ENCODE results near the gene GSC2. TPM values are rescaled to one million over a fixed set of nuclear protein-coding genes. Genes with fewer than 3 reads are reported as not detected.

The GSC2 gene
- total and polyA plus RNA-seq, 2 of the 8 experiments (the other 6 are each of a cell fraction or from before 2014, with no cell fraction given): 0.17 to 0.48 TPM

DNA sequence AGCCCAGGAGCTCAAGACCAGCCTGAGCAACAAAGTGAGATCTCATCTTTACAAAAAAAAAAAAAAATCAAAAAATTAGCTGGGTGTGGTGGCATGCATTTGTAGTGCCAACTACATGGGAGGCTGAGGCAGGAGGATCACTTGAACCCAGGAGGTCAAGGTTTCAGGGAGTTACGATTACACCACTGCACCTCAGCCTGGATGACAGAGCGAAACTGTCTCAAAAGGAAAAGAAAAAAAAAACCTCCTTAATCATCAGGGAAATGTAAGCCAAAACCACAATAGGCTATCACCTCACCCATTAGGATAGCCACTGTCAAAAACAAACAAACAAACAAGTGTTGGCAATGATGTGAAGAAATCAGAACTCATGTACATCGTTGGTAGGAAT is 41.3 kb downstream of the GSC2 start:
- H2BK5ac ChIP-seq (ENCODE audit: low read depth, low read length): no peak overlapping the region
- no peak overlapping the region for H3K4me3 ChIP-seq (ENCODE audit: extremely low read depth in 1 of 4, insufficient read depth in 2 of 4, low read depth in 3 of 4, low read length in 4 of 4)
- H3K36me3 ChIP-seq (ENCODE audit: control insufficient read depth in 2 of 4, insufficient read depth in 4 of 4, low read length in 3 of 4): no peaks in the 10 kb centered on the region
- no peak overlapping the region for H2BK120ac ChIP-seq (replicated peaks; ENCODE audit: low read depth, low read length)
- H3K4me2 ChIP-seq (ENCODE audit: insufficient read depth in 1 of 2, low read depth in 2 of 2, low read length in 2 of 2): no peak overlapping the region
- H3K79me2 ChIP-seq (ENCODE audit: control insufficient read depth in 1 of 2, insufficient read depth in 2 of 2, low read length in 2 of 2): peaks cover 25 to 93% of the 10 kb centered on the region in 2 experiments
- no peak overlapping the region for H4K8ac ChIP-seq (ENCODE audit: extremely low read depth, insufficient read depth, low read length)
- no peak overlapping the region for H3K9ac ChIP-seq (replicated peaks in 1 of 4; ENCODE audit: extremely low read depth in 1 of 4, low read depth in 3 of 4, low read length in 3 of 4)
- no peak overlapping the region for H4K5ac ChIP-seq (ENCODE audit: insufficient read length, low read depth, low read length)
- 90% methylated on average over 3 of the region's 3 CpGs; no CpG with 5 or more reads in 1 of the 2 experiments for WGBS, 2 experiments (ENCODE audit: extremely low coverage in 1 of 2, insufficient coverage in 1 of 2, insufficient read length in 1 of 2, insufficient replicate concordance in 2 of 2, low coverage in 1 of 2, low lambda C conversion rate in 2 of 2, missing lambda C conversion rate in 1 of 2)
- H3K27me3 ChIP-seq (replicated peaks in 1 of 4; ENCODE audit: control insufficient read depth in 3 of 4, extremely low read depth in 1 of 4, insufficient read depth in 3 of 4, low read length in 3 of 4): no peaks in the 10 kb centered on the region; a peak in 1 of 7 replicates
- H3K79me1 ChIP-seq (ENCODE audit: low read depth, low read length): peaks cover 21% of the 10 kb centered on the region
- no peak for DNase-seq (ENCODE audit: low read depth in 1 of 2, low spot score in 2 of 2)
- no peak overlapping the region for H3K14ac ChIP-seq (ENCODE audit: insufficient read length)
- H4K20me1 ChIP-seq (replicated peaks in 1 of 2; ENCODE audit: control insufficient read depth in 1 of 2, insufficient read depth in 2 of 2, low read length in 2 of 2): peaks cover 25 to 48% of the 10 kb centered on the region in 2 experiments
- H2AFZ ChIP-seq (ENCODE audit: low read length): no peak overlapping the region
- no peak overlapping the region for H3K23ac ChIP-seq (ENCODE audit: insufficient read length)
- ChIA-PET POLR2A (ENCODE audit: partially characterized antibody) (no interaction called here), CTCF (ENCODE audit: partially characterized antibody) (interaction anchor here (0.7 to 1.0 kb wide), 4 partner anchors 9 to 58 kb away, joined by 3 to 7 read pairs (median 3); no protein-coding TSS in a partner anchor)
- H3K23me2 ChIP-seq (ENCODE audit: low read depth, low read length): no peaks in the 10 kb centered on the region
- no peak overlapping the region for H2BK15ac ChIP-seq (ENCODE audit: low read length)
- H3K9me3 ChIP-seq (ENCODE audit: insufficient read depth in 2 of 2, low read depth in 1 of 2, low read length in 1 of 2): no peaks in the 10 kb centered on the region
- H4K91ac ChIP-seq (replicated peaks; ENCODE audit: insufficient read length, low read length): no peak overlapping the region
- FAIRE-seq: no peak
- no peak overlapping the region for H2AK5ac ChIP-seq (ENCODE audit: low read depth, low read length)
- no peak overlapping the region for H3K4ac ChIP-seq (replicated peaks; ENCODE audit: insufficient read length, low read depth, low read length)
- H3K56ac ChIP-seq (replicated peaks; ENCODE audit: insufficient read length, low read depth, low read length): no peak overlapping the region
- H2BK12ac ChIP-seq (ENCODE audit: low read depth, low read length): no peak overlapping the region
- H3K4me1 ChIP-seq (replicated peaks in 1 of 4; ENCODE audit: control insufficient read depth in 3 of 4, insufficient read depth in 4 of 4, low read length in 3 of 4): peaks cover 7 to 14% (median 11%) of the 10 kb centered on the region in 4 experiments
- H3K27ac ChIP-seq (ENCODE audit: low read depth, low read length): no peak overlapping the region
- H3K18ac ChIP-seq (ENCODE audit: extremely low read depth, low read length): no peak overlapping the region
- no peak overlapping the region for H2BK20ac ChIP-seq (ENCODE audit: low read length)

All from H1 (cell line).